K562 (cell line): ENCODE results near the gene RBX1. TPM values are rescaled to one million over a fixed set of nuclear protein-coding genes. Genes with fewer than 3 reads are reported as not detected.

ENCODE experiments used
- C11orf30 ChIP-seq: fragments of 450-650 bp; IDR thresholded peaks from 2 replicates; pipeline ENCODE4 v1.6.1; 2016; ENCODE audit warnings: low read depth, mild to moderate bottlenecking
- CHD2 ChIP-seq: IDR thresholded peaks from 2 replicates; pipeline ENCODE4 v1.6.1; 2011; ENCODE audit warnings: low read depth, low read length
- DEAF1 ChIP-seq: fragments of 450-650 bp; formaldehyde crosslinking; IDR thresholded peaks from 2 replicates; pipeline ENCODE4 v1.4.0; 2020; ENCODE audit warnings: mild to moderate bottlenecking, moderate library complexity
- ESRRB ChIP-seq: fragments of 250-450 bp; sonication (Bioruptor Pico); IDR thresholded peaks from 2 replicates; pipeline ENCODE4 v1.5.0; 2020; ENCODE audit warnings: mild to moderate bottlenecking, moderate library complexity, borderline replicate concordance
- GABPA ChIP-seq: fragments of 200-800 bp; sonication (Bioruptor generic); conservative IDR thresholded peaks from 2 replicates; pipeline ENCODE4 v1.6.1; 2016; ENCODE audit warnings: low read depth, missing genetic modification characterization, missing compliant biosample characterization
- GTF3C2 ChIP-seq: IDR thresholded peaks from 3 replicates; pipeline ENCODE4 v1.6.1; 2011; ENCODE audit warnings: borderline replicate concordance, mild to moderate bottlenecking, moderate library complexity; ENCODE audit not compliant: insufficient read length; ENCODE audit errors: extremely low read depth
- HBP1 ChIP-seq: fragments of 450-650 bp; formaldehyde crosslinking; IDR thresholded peaks from 2 replicates; pipeline ENCODE4 v1.4.0; 2022; ENCODE audit warnings: missing genetic modification characterization
- KLF16 ChIP-seq: IDR thresholded peaks from 2 replicates; pipeline ENCODE4 v1.6.1; 2016; ENCODE audit warnings: antibody characterized with exemption
- LCOR ChIP-seq: sonication (generic); formaldehyde crosslinking; IDR thresholded peaks from 2 replicates; pipeline ENCODE4 v1.8.0; 2022; ENCODE audit warnings: mild to moderate bottlenecking, missing genetic modification reagents
- LEF1 ChIP-seq: fragments of 450-650 bp; IDR thresholded peaks from 2 replicates; pipeline ENCODE4 v1.6.1; 2016; ENCODE audit warnings: mild to moderate bottlenecking
- MAFG ChIP-seq: fragments of 450-650 bp; conservative IDR thresholded peaks from 2 replicates; pipeline ENCODE4 v1.6.1; 2016; ENCODE audit warnings: missing genetic modification characterization, missing compliant biosample characterization
- MBD2 ChIP-seq: sonication (generic); IDR thresholded peaks from 2 replicates; pipeline ENCODE4 v1.6.1; 2016; ENCODE audit warnings: low read depth, borderline replicate concordance
- NFYB ChIP-seq: IDR thresholded peaks from 2 replicates; pipeline ENCODE4 v1.6.1; 2011; ENCODE audit warnings: mild to moderate bottlenecking, moderate library complexity; ENCODE audit not compliant: insufficient read length; ENCODE audit errors: extremely low read depth
- PHF20 ChIP-seq: fragments of 450-650 bp; IDR thresholded peaks from 2 replicates; pipeline ENCODE4 v1.6.1; 2018; ENCODE audit not compliant: partially characterized antibody
- RBBP5 ChIP-seq: fragments of 200-600 bp; sonication (generic); IDR thresholded peaks from 2 replicates; pipeline ENCODE4 v1.6.1; 2012; ENCODE audit warnings: borderline replicate concordance, mild to moderate bottlenecking, low read length, control low read depth, inconsistent platforms; ENCODE audit not compliant: insufficient read depth, poor library complexity, severe bottlenecking
- ZBTB43 ChIP-seq: sonication (generic); formaldehyde crosslinking; IDR thresholded peaks from 2 replicates; pipeline ENCODE4 v1.8.0; 2023; ENCODE audit warnings: mild to moderate bottlenecking, missing genetic modification reagents
- ZC3H11A ChIP-seq: IDR thresholded peaks from 2 replicates; pipeline ENCODE4 v1.6.1; 2012; ENCODE audit warnings: low read depth, low read length, improper control_type of control experiment
- ZNF395 ChIP-seq: fragments of 200-800 bp; sonication (Bioruptor generic); IDR thresholded peaks from 2 replicates; pipeline ENCODE4 v1.6.1; 2017; ENCODE audit warnings: missing genetic modification characterization, missing compliant biosample characterization
- ZNF699 ChIP-seq: fragments of 250-450 bp; sonication (Bioruptor Pico); IDR thresholded peaks from 2 replicates; pipeline ENCODE4 v1.8.0; 2021; ENCODE audit warnings: mild to moderate bottlenecking, moderate library complexity; ENCODE audit not compliant: insufficient replicate concordance
- polyA plus RNA-seq, 8 experiments: library from polyadenylated mRNA; depleted of rRNA in 4 of 8; stranded (reverse) in 5 of 8; unstranded in 3 of 8; fragments of >200 nt; fragmentation: Nextera tagmentation in 2 of 8; fragmentation: Illumina TruSeq in 1 of 8; extraction: Ambion mirVana in 2 of 8; extraction: Trizol in 1 of 8; gene quantifications; 2 replicates each; pipeline versions ENCODE4 v1.2.1 to v1.2.3, GENCODE V29; 2011 to 2014; ENCODE audit warnings: inconsistent platforms in 1 of 8, missing spikeins in 1 of 8
- total RNA-seq, 7 experiments: library from RNA; depleted of rRNA in 6 of 7; stranded (reverse); fragments of >200 nt in 6 of 7; fragmentation: Illumina TruSeq in 2 of 7; extraction: Trizol in 2 of 7; gene quantifications; 2 replicates each; pipeline versions ENCODE4 v1.2.1 to v1.2.3, GENCODE V29; 2011 to 2021; ENCODE audit warnings: low replicate concordance in 1 of 7

RBX1 gene
- total and polyA plus RNA-seq, 9 of the 15 experiments (the other 6 are each of a cell fraction or from before 2014, with no cell fraction given), result 44.0 to 259 (median 67.9) TPM

- no peak for TF ChIP-seq ESRRB (CRISPR knock-in tag)
- no peak for TF ChIP-seq ZBTB43
- no peak for TF ChIP-seq LEF1
- peak; percentile 96 for TF ChIP-seq MBD2
- no peak for TF ChIP-seq HBP1 (CRISPR knock-in tag)
- TF ChIP-seq CHD2, result peak; percentile 77
- no peak for TF ChIP-seq ZNF699
- no peak for TF ChIP-seq GTF3C2
- no peak for TF ChIP-seq ZNF395
- TF ChIP-seq LCOR (CRISPR knock-in tag), result 0 out of 2 replicates have a peak, but pooled peaks have one; percentile 54
- TF ChIP-seq MAFG (tag), result no peak
- peak; percentile 98 for TF ChIP-seq C11orf30
- TF ChIP-seq RBBP5, result peak; percentile 70
- no peak for TF ChIP-seq KLF16
- TF ChIP-seq GABPA (tag), result peak; percentile 86
- TF ChIP-seq NFYB, result peak; percentile 79
- TF ChIP-seq DEAF1 (CRISPR knock-in tag), result no peak
- TF ChIP-seq ZC3H11A, result no peak
- peak; percentile 67 for TF ChIP-seq PHF20
Observed at GRCh38 chr22:40950962-40951794, at the start of gene RBX1 (continued).
